K562 (cell line): ENCODE measurements around the gene CUEDC2. TPM values are rescaled to one million over a fixed set of nuclear protein-coding genes. Genes with fewer than 3 reads are reported as not detected.
A peak's percentile ranks its signal among the peaks of the same experiment; 100 is the strongest.

Experiments
- ASH1L ChIP-seq: fragments of 450-650 bp; IDR thresholded peaks from 2 replicates; pipeline ENCODE4 v1.6.1; 2018; ENCODE audit warnings: borderline replicate concordance, mild to moderate bottlenecking, low read depth; ENCODE audit not compliant: partially characterized antibody
- BHLHE40 ChIP-seq: IDR thresholded peaks from 2 replicates; pipeline ENCODE4 v1.6.1; 2011; ENCODE audit warnings: low read length, improper control_type of control experiment
- DIDO1 ChIP-seq: fragments of 450-650 bp; IDR thresholded peaks from 2 replicates; pipeline ENCODE4 v1.6.1; 2016; ENCODE audit warnings: low read depth, missing biosample characterization, missing genetic modification characterization
- E2F1 ChIP-seq: sonication (generic); formaldehyde crosslinking; IDR thresholded peaks from 2 replicates; pipeline ENCODE4 v1.8.1; 2023; ENCODE audit warnings: mild to moderate bottlenecking, missing genetic modification reagents, moderate library complexity
- GATA2 ChIP-seq: sonication (generic); formaldehyde crosslinking; IDR thresholded peaks from 2 replicates; pipeline ENCODE4 v1.4.0; 2020; ENCODE audit warnings: mild to moderate bottlenecking, missing genetic modification reagents
- IRF1 ChIP-seq: sonication (generic); formaldehyde crosslinking; IDR thresholded peaks from 2 replicates; pipeline ENCODE4 v1.8.0; 2022; ENCODE audit warnings: missing genetic modification reagents, mild to moderate bottlenecking, borderline replicate concordance
- KLF6 ChIP-seq: fragments of 250-450 bp; sonication (Bioruptor Pico); IDR thresholded peaks from 2 replicates; pipeline ENCODE4 v1.4.0; 2020; ENCODE audit warnings: mild to moderate bottlenecking, moderate library complexity, borderline replicate concordance
- MEIS2 ChIP-seq: fragments of 450-650 bp; IDR thresholded peaks from 2 replicates; pipeline ENCODE4 v1.6.1; 2014; ENCODE audit warnings: mild to moderate bottlenecking; ENCODE audit not compliant: partially characterized antibody
- MXI1 ChIP-seq: IDR thresholded peaks from 2 replicates; pipeline ENCODE4 v1.6.1; 2011; ENCODE audit warnings: low read depth, mild to moderate bottlenecking, improper control_type of control experiment, low read length
- NCOA4 ChIP-seq: fragments of 450-650 bp; IDR thresholded peaks from 2 replicates; pipeline ENCODE4 v1.6.1; 2018; ENCODE audit warnings: mild to moderate bottlenecking; ENCODE audit not compliant: partially characterized antibody
- NFIX ChIP-seq: fragments of 250-450 bp; sonication (Bioruptor Pico); IDR thresholded peaks from 2 replicates; pipeline ENCODE4 v1.4.0; 2020; ENCODE audit warnings: low read depth, mild to moderate bottlenecking, moderate library complexity
- NR2C2 ChIP-seq, 2 experiments: fragments of 200-800 bp in 1 of 2; sonication (Bioruptor generic) in 1 of 2; sonication (generic) in 1 of 2; formaldehyde crosslinking in 1 of 2; IDR thresholded peaks; 2 replicates each; pipeline versions ENCODE4 v1.6.1 to v1.8.0; 2016 to 2022; ENCODE audit warnings: mild to moderate bottlenecking in 1 of 2, missing compliant biosample characterization in 1 of 2, missing genetic modification characterization in 1 of 2, missing genetic modification reagents in 1 of 2
- POLR2G ChIP-seq: fragments of 200-400 bp; formaldehyde crosslinking; IDR thresholded peaks from 2 replicates; pipeline ENCODE4 v1.6.1; 2017; ENCODE audit warnings: low read depth, mild to moderate bottlenecking, antibody characterized with exemption, low read length, moderate library complexity
- RBM17 ChIP-seq: fragments of 200-400 bp; formaldehyde crosslinking; IDR thresholded peaks from 2 replicates; pipeline ENCODE4 v1.6.1; 2017; ENCODE audit warnings: low read depth, mild to moderate bottlenecking, low read length, borderline replicate concordance
- RFX1 ChIP-seq: fragments of 450-650 bp; IDR thresholded peaks from 2 replicates; pipeline ENCODE4 v1.6.1; 2016; ENCODE audit warnings: mild to moderate bottlenecking, moderate library complexity
- SLC30A9 ChIP-seq: fragments of 250-450 bp; sonication (Bioruptor Pico); IDR thresholded peaks from 2 replicates; pipeline ENCODE4 v1.8.0; 2022; ENCODE audit warnings: mild to moderate bottlenecking, moderate library complexity
- SMC3 ChIP-seq: conservative IDR thresholded peaks from 2 replicates; pipeline ENCODE4 v1.6.1; 2011; ENCODE audit warnings: low read depth, low read length, improper control_type of control experiment; ENCODE audit not compliant: insufficient read depth
- TOE1 ChIP-seq, 2 experiments: fragments of 450-650 bp in 1 of 2; sonication (generic) in 1 of 2; formaldehyde crosslinking in 1 of 2; IDR thresholded peaks; 2 replicates each; pipeline versions ENCODE4 v1.7.1 to v1.8.0; 2016 to 2022; ENCODE audit warnings: borderline replicate concordance in 2 of 2, mild to moderate bottlenecking in 2 of 2, antibody characterized with exemption in 1 of 2, inconsistent platforms in 1 of 2, low read depth in 1 of 2, missing genetic modification reagents in 1 of 2, moderate library complexity in 1 of 2
- TRIM25 ChIP-seq: fragments of 450-650 bp; IDR thresholded peaks from 2 replicates; pipeline ENCODE4 v1.7.0; 2016; ENCODE audit warnings: borderline replicate concordance
- ZBTB26 ChIP-seq: fragments of 450-650 bp; formaldehyde crosslinking; IDR thresholded peaks from 2 replicates; pipeline ENCODE4 v1.4.0; 2022; ENCODE audit warnings: missing genetic modification characterization
- ZNF174 ChIP-seq: fragments of 250-450 bp; sonication (Bioruptor Pico); IDR thresholded peaks from 2 replicates; pipeline ENCODE4 v1.4.0; 2020; ENCODE audit warnings: mild to moderate bottlenecking
- ZNF197 ChIP-seq: fragments of 200-800 bp; sonication (Bioruptor generic); IDR thresholded peaks from 2 replicates; pipeline ENCODE4 v1.6.1; 2016; ENCODE audit warnings: low read depth, missing genetic modification characterization, missing compliant biosample characterization
- polyA plus RNA-seq, 8 experiments: library from polyadenylated mRNA; depleted of rRNA in 4 of 8; stranded (reverse) in 5 of 8; unstranded in 3 of 8; fragments of >200 nt; fragmentation: Nextera tagmentation in 2 of 8; fragmentation: Illumina TruSeq in 1 of 8; extraction: Ambion mirVana in 2 of 8; extraction: Trizol in 1 of 8; gene quantifications; 2 replicates each; pipeline versions ENCODE4 v1.2.1 to v1.2.3, GENCODE V29; 2011 to 2014; ENCODE audit warnings: inconsistent platforms in 1 of 8, missing spikeins in 1 of 8
- total RNA-seq, 7 experiments: library from RNA; depleted of rRNA in 6 of 7; stranded (reverse); fragments of >200 nt in 6 of 7; fragmentation: Illumina TruSeq in 2 of 7; extraction: Trizol in 2 of 7; gene quantifications; 2 replicates each; pipeline versions ENCODE4 v1.2.1 to v1.2.3, GENCODE V29; 2011 to 2021; ENCODE audit warnings: low replicate concordance in 1 of 7

CUEDC2 gene
- total and polyA plus RNA-seq, 9 of the 15 experiments (the other 6 are each of a cell fraction or from before 2014, with no cell fraction given) = 8.5 to 48.9 (median 27.4) TPM

GRCh38 chr10:102420714-102421506, 11.5 kb downstream of the CUEDC2 start, which contains the start of gene FBXL15 (continued):
- TF ChIP-seq GATA2 (CRISPR knock-in tag) (no peak), SLC30A9 (CRISPR knock-in tag) (no peak), DIDO1 (peak; percentile 79), SMC3 (0 out of 2 replicates have a peak, but pooled peaks have one; percentile 14), NR2C2 (CRISPR knock-in tag; IDR thresholded peaks at IDR 0.05) (no peak), NR2C2 (tag; IDR thresholded peaks at IDR 0.05) (peak; percentile 78; the same call in 1 of the 2 replicates), IRF1 (CRISPR knock-in tag) (no peak), E2F1 (CRISPR knock-in tag) (no peak), MEIS2 (peak; percentile 61), ZNF174 (CRISPR knock-in tag) (no peak), POLR2G (peak; percentile 72), ZBTB26 (CRISPR knock-in tag) (no peak), TRIM25 (0 out of 2 replicates have a peak, but pooled peaks have one; percentile 33), NCOA4 (peak; percentile 74), KLF6 (CRISPR knock-in tag) (no peak), MXI1 (no peak), ZNF197 (peak; percentile 63; the same call in 1 of the 2 replicates), NFIX (CRISPR knock-in tag) (no peak), ASH1L (no peak), RBM17 (no peak), TOE1 (IDR thresholded peaks at IDR 0.05; ENCODE audit: borderline replicate concordance) (peak; percentile 91), TOE1 (CRISPR knock-in tag; IDR thresholded peaks at IDR 0.05; ENCODE audit: borderline replicate concordance, low read depth) (no peak), RFX1 (no peak; the same call in 1 of the 2 replicates), BHLHE40 (peak; percentile 25; the same call in 1 of the 2 replicates)
